ENCODE results near the gene HOXC9.

HOXC9 gene

DNA sequence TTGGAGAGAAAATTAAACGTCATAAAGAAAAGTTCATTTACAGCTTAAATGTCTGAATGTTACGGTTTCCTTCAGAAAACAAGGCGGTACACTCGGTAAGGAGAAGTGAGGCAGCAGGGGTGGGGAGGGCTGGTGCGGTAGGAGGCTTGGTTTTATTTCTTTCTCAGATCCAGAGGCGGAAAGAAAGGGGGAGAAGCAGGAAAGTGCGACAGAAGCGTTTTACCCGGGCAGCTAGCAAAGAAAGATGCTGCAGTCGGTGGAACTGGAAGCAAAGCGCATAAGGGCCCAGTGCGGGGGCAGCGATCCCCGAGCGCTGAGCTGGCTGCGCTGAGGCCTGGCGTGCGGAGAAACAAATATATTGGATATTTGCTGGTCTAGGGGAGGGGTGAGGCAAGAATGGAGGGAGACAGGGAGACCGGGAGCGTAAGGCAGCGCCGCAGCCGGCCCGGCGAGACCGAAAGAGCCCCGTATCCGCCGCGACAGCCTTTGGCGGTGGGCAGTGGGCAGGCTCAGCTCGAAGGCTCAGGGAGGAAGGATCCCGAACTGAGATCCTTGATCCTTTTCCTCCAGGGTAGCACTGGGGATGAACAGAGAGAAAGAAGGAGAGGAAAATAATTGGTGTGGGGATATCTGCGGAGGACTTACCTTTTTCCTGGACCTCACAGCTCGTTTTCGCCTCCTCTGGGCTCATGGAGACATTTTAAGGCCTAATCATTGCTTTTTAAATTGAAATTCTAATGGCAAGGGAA, 33.4 kb upstream of the HOXC9 start:
- peaks cover 5% of the 10 kb centered on the region for H3K4me1 ChIP-seq (ENCODE audit: insufficient read depth, low read length)
- peaks cover 100% of the 10 kb centered on the region for H3K27me3 ChIP-seq (ENCODE audit: insufficient read depth, low read length)
- H3K9me3 ChIP-seq (ENCODE audit: low read length), result peaks cover 2% of the 10 kb centered on the region
- H3K36me3 ChIP-seq (ENCODE audit: insufficient read depth, low read length), result no peaks in the 10 kb centered on the region
- no peak overlapping the region for H3K4me3 ChIP-seq (ENCODE audit: low read length)
- H2AFZ ChIP-seq (ENCODE audit: low read depth, low read length), result no peak overlapping the region

DNA sequence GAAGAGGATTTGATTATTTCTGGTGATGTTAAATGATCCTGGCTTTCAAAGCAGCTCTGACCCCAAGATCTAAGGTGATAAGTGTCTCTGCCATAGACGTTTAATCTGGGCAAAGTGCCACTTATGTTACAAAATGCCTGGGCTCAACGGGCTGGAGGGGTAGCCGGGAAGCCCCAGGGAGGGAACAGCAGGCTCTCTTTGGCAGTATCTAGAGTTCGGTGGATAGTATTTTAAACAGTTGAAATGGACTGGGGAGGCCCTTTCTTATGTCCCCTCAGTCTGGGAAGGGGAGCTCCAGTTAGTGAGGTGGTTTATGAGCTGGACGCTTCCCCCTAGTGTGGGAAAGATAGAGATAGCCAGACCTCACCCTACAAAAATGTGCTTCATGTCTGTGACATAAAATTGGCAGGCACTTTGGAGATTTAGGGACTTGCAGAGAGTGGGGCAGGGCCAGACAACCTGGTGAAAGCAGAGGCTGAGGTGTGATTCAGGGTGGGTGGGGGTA, 32.5 kb upstream of the HOXC9 start:
- peaks cover 100% of the 10 kb centered on the region for H3K27me3 ChIP-seq (ENCODE audit: insufficient read depth, low read length)
- H3K4me3 ChIP-seq (ENCODE audit: low read length), result no peak overlapping the region

DNA sequence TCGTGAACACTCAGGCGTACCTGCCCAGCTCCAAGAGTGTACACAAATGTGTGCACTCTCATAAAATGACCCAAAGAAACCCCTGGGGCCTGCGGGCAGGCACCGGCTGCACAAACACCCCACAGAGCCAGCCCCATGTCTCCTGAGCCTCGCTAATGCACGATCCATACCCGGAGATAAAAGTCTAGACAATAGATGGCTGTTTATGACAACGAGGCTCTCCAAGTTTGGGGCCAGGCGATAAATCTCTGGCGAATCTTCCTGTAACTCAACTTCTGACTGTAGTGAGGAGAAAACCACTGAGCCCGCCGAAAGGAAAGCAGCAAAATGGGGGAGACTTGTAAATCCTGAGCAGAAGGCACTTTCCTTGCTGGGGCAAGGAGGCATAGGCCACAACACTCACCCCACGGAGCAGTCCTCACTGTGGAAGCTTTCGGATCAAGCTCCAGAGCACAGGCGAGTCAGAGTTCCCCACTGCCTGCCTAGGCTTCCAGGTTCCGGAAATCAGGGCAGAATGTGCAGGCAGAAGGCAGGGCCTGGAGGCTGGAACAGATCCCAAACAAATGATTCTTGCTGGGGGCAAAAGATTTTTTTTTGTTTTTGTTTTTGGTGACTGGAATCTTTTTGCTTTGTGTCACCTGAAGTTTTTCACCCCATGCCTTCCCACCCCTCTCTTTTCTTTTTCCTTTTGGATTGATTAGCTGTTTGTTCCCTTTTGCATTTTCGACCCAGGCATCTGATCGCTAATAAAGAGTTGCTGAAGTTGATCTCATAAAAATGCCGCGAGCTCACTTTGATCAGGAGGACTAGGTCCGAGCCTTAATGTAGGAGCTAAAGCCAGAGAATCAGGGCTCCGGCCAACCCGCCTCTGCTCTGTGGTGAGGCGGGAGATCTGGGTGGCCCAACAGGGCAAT, 31.5 kb upstream of the HOXC9 start:
- Histone ChIP-seq H2AFZ (ENCODE audit: low read depth, low read length) (no peak overlapping the region), H3K27me3 (ENCODE audit: insufficient read depth, low read length) (peaks cover 100% of the 10 kb centered on the region), H3K9me3 (ENCODE audit: low read length) (peaks cover 2% of the 10 kb centered on the region), H3K4me3 (ENCODE audit: low read length) (no peak overlapping the region), H3K4me1 (ENCODE audit: insufficient read depth, low read length) (peaks cover 5% of the 10 kb centered on the region), H3K36me3 (ENCODE audit: insufficient read depth, low read length) (no peaks in the 10 kb centered on the region)

More for the DNA sequence above, 32.5 kb upstream of the HOXC9 start:
- no peak overlapping the region for H2AFZ ChIP-seq (ENCODE audit: low read depth, low read length)
- peaks cover 2% of the 10 kb centered on the region for H3K9me3 ChIP-seq (ENCODE audit: low read length)
- no peaks in the 10 kb centered on the region for H3K36me3 ChIP-seq (ENCODE audit: insufficient read depth, low read length)
- peaks cover 5% of the 10 kb centered on the region for H3K4me1 ChIP-seq (ENCODE audit: insufficient read depth, low read length)

DNA sequence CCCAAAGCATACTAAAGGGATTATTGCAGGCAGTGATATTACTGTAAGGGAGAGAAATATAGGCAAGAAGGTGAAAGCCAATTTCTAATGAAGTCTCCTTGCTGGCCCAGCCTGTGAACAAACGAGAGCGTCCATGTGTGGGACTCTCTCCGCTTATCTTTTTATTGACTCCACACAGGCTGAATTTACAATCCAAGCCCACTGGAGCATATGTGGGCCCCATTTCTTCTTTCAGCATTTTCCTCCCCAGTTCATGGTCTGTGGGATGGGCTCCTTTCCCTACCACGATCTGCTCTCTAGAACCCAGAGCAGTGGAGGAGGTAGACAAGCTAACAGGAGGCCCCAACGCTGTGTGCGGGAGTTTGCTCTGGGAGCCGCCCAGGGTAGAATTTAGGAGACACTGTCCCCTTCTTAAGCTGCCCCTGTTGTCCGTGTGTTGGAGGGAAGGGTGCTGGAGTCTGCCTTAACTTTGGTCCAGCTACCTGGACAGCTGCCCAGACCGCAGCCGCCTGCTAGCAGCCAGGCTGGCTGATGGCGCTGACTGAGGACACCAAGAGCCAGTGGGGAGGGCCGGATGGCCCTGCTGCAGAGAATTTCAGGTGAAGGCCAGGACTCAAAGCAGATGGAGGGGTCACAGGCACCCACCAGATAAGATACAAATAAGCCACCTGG, 30.2 kb upstream of the HOXC9 start:
- H3K9me3 ChIP-seq (ENCODE audit: low read length), result peaks cover 2% of the 10 kb centered on the region

DNA sequence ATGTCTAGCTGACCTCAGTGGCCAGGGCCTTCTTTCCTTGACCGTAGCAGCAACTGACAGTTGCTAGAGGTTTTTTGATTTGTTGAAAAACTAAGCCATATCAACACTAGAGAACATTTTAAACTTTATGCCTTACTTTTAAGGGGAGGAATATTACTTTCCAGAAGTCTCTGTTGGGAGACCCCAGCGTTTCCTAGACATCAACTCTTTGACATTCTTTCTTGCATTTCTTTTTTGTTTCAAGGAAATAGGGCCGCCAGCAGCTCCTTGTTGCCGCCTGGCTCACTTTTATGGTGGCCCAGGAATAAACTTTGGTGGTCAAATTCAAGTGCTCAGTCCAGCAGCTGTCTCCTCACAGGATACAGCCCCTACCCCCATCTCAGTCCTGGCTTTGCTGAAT, 29.5 kb upstream of the HOXC9 start:
- H3K4me3 ChIP-seq (ENCODE audit: low read length), result no peak overlapping the region
- peaks cover 2% of the 10 kb centered on the region for H3K9me3 ChIP-seq (ENCODE audit: low read length)
- no peak overlapping the region for H2AFZ ChIP-seq (ENCODE audit: low read depth, low read length)
- H3K4me1 ChIP-seq (ENCODE audit: insufficient read depth, low read length), result peaks cover 5% of the 10 kb centered on the region
- no peaks in the 10 kb centered on the region for H3K36me3 ChIP-seq (ENCODE audit: insufficient read depth, low read length)
- H3K27me3 ChIP-seq (ENCODE audit: insufficient read depth, low read length), result peaks cover 98% of the 10 kb centered on the region

More for the DNA sequence above, 30.2 kb upstream of the HOXC9 start:
- Histone ChIP-seq H3K27me3 (ENCODE audit: insufficient read depth, low read length) (peaks cover 100% of the 10 kb centered on the region), H3K36me3 (ENCODE audit: insufficient read depth, low read length) (no peaks in the 10 kb centered on the region), H3K4me1 (ENCODE audit: insufficient read depth, low read length) (peaks cover 5% of the 10 kb centered on the region), H2AFZ (ENCODE audit: low read depth, low read length) (no peak overlapping the region), H3K4me3 (ENCODE audit: low read length) (no peak overlapping the region)

DNA sequence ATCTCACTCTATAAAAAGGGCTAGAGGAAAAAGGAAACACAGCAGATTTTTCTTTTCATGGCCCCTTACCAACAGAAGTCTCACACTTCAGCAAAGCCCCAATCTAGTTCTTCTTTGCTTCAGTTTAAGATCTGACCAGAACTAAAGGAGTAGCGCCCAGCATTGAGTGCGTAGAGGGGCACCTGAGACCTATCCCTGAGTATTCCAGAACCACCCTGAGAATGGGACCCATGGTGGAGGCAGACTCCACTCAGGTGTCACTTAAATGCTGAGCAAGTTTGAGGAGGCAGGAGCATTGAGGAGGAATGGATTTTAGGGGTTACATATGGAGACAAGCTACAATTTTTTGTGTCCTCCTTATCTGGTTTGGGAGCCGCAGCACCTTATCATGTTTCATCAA, 28.8 kb upstream of the HOXC9 start:
- Histone ChIP-seq H3K27me3 (ENCODE audit: insufficient read depth, low read length) (peaks cover 98% of the 10 kb centered on the region), H3K36me3 (ENCODE audit: insufficient read depth, low read length) (no peaks in the 10 kb centered on the region)

DNA sequence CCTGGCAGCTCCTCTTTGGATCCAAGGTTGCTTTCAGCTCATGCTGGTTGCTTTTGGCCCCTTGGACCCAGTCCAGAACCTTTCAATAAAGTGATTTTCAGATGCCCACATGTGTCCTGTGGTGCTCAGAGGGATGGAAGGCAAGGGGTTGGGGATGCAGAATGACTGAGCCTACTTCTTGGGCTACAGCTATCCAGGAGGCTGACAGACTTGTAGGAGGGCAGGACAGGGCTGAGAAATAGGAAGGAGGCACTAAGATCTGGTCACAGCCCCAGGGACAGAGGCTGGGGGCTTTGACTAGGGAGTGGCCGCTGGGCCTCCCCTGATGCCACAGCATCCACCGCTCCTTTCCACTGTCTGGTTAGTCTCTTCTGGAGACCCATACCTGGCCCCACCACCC, 28.3 kb upstream of the HOXC9 start:
- Histone ChIP-seq H3K4me3 (ENCODE audit: low read length) (no peak overlapping the region), H3K36me3 (ENCODE audit: insufficient read depth, low read length) (no peaks in the 10 kb centered on the region), H3K4me1 (ENCODE audit: insufficient read depth, low read length) (no peaks in the 10 kb centered on the region), H3K9me3 (ENCODE audit: low read length) (peaks cover 4% of the 10 kb centered on the region), H2AFZ (ENCODE audit: low read depth, low read length) (no peak overlapping the region), H3K27me3 (ENCODE audit: insufficient read depth, low read length) (peaks cover 98% of the 10 kb centered on the region)

More for the DNA sequence above, 28.8 kb upstream of the HOXC9 start:
- peaks cover 4% of the 10 kb centered on the region for H3K9me3 ChIP-seq (ENCODE audit: low read length)
- H3K4me3 ChIP-seq (ENCODE audit: low read length), result no peak overlapping the region
- peaks cover 5% of the 10 kb centered on the region for H3K4me1 ChIP-seq (ENCODE audit: insufficient read depth, low read length)
- H2AFZ ChIP-seq (ENCODE audit: low read depth, low read length), result no peak overlapping the region

DNA sequence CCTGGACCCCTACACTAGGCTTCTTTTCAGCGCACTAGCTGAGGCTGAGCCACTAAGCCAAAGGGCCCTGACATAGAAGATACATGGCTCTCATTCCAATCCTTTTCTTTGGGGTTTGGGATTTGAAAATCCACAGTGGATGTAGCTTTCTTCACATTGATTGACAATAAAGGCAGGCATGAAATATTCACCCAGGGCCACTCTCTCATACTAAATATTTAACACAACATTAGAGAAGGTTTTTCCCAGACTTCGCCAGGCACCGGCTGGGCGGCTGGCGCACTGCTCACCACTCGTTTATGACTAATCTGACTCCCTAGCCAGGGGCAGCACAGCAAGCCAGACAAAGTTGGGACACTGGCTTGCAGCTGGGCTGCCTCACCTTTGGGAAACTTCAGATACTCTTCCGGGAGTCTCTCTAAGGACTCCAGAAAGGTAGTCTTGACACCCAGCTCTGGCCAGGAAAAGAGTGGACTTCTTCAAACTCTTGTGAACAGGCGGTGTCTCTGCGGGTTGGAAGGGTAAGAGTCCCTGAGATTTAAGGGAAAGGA, 27.7 kb upstream of the HOXC9 start:
- Histone ChIP-seq H3K9me3 (ENCODE audit: low read length) (peaks cover 4% of the 10 kb centered on the region), H3K4me1 (ENCODE audit: insufficient read depth, low read length) (no peaks in the 10 kb centered on the region), H3K4me3 (ENCODE audit: low read length) (no peak overlapping the region), H3K27me3 (ENCODE audit: insufficient read depth, low read length) (peaks cover 98% of the 10 kb centered on the region), H3K36me3 (ENCODE audit: insufficient read depth, low read length) (no peaks in the 10 kb centered on the region), H2AFZ (ENCODE audit: low read depth, low read length) (no peak overlapping the region)

DNA sequence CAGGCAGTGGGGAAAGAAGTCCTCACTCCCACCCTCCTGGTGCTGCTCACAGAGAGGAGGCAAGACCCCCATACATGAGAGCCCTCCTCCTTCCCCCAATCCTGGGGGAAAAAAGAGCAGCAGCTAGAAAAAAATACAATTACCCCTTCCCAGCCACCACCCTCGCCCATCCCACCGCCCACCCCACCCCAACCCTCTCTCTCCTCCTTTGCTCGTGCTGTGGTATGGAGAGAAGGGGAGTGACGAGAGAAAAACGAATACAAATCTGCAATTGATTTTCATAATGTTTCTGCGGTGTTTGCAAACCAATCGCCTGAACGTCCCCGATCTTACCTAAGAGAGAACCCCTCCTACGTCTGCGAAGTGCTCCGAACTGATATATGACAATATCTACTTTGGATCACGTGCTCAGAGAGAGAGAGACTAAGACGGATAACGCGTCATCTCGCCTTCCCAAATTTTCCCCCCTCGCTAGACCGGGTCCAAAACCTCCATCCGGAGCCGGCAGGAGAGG, 27.2 kb upstream of the HOXC9 start, which contains the start of gene HOXC11:
HOXC11 (plus strand) TSS at position 405 of the 514 bp plus-strand sequence. CDS start 116 bp downstream, outside the sequence.
- Histone ChIP-seq H3K36me3 (ENCODE audit: insufficient read depth, low read length) (no peaks in the 10 kb centered on the region), H3K4me3 (ENCODE audit: low read length) (no peak within 1 kb of the TSS), H3K4me1 (ENCODE audit: insufficient read depth, low read length) (no peaks in the 10 kb centered on the region), H3K27me3 (ENCODE audit: insufficient read depth, low read length) (peaks cover 98% of the 10 kb centered on the region), H2AFZ (ENCODE audit: low read depth, low read length) (no peak within 1 kb of the TSS), H3K9me3 (ENCODE audit: low read length) (peaks cover 4% of the 10 kb centered on the region)

DNA sequence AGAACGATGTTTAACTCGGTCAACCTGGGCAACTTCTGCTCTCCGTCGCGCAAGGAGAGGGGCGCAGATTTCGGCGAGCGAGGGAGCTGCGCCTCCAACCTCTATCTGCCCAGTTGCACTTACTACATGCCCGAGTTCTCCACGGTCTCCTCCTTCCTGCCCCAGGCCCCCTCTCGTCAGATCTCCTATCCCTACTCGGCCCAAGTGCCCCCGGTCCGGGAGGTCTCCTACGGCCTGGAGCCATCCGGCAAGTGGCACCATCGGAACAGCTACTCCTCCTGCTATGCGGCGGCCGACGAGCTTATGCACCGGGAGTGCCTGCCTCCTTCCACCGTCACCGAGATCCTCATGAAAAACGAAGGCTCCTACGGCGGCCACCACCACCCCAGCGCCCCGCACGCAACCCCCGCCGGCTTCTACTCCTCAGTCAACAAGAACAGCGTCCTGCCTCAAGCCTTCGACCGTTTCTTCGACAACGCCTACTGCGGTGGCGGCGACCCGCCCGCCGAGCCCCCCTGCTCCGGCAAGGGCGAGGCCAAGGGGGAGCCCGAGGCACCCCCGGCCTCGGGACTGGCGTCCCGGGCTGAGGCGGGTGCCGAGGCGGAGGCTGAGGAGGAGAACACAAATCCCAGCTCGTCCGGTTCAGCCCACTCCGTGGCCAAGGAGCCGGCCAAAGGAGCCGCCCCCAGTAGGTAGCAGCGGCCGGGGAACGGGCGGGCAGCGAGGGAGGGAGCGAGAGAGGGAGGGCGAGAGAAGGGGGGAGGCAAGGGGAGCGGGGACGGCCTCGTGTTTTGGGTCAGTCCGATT, 26.5 kb upstream of the HOXC9 start:
- Histone ChIP-seq H3K9me3 (ENCODE audit: low read length) (peaks cover 4% of the 10 kb centered on the region), H3K27me3 (ENCODE audit: insufficient read depth, low read length) (peaks cover 97% of the 10 kb centered on the region), H3K4me1 (ENCODE audit: insufficient read depth, low read length) (no peaks in the 10 kb centered on the region), H3K36me3 (ENCODE audit: insufficient read depth, low read length) (no peaks in the 10 kb centered on the region), H2AFZ (ENCODE audit: low read depth, low read length) (no peak overlapping the region), H3K4me3 (ENCODE audit: low read length) (no peak overlapping the region)

DNA sequence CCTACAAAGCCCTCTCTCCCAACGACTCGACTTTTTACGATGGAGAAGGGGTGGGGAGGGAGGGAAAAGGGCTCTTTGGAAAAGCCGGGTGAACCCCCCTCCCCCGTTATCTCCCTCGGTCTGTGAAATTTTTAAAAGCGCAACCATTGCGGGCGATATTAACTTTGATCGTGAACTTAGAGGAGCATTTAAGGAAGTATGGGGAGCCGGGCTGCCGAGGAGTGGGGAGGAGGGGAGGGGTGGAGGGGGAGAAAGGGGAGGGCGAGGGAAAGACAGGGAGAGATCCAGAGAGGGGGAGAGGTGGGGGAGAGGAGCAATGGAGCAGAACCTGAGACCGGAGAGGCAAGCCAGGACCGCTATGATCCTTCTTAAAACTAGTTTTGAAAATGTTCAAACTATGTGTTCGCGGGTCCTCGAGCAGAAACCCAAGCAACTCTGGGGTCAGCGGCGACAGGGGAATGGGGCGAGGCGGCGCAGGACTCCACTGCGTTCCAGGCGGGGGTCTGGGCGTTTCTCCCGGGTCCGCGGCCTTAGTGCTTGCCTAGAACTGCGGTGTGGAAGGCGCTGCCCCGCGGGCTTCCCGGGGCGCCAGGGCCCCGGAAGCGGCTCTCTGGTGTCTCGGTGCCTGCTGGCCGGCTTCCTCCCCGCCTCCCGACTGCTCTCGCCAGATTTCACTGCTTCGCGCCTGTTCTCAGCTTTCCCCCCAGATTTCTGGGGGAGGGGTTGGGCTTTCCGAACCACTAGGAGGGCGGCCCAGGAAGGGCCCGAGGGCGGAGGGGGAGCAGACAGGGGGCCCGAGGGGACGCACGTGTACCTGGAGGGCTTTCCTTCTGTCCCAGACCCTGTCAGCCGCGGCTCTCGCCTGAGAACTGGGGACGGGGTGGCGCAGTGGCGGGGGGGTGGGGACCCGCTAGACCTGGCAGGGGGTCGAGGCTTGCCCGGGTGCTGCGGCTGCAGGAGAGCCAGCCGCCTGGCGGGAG, 25.6 kb upstream of the HOXC9 start, which contains the start of gene HOTAIR:
HOTAIR (minus strand) TSS at position 871 of the 980 bp plus-strand sequence.
- no peaks in the 10 kb centered on the region for H3K4me1 ChIP-seq (ENCODE audit: insufficient read depth, low read length)
- H3K9me3 ChIP-seq (ENCODE audit: low read length), result peaks cover 4% of the 10 kb centered on the region
- peaks cover 96% of the 10 kb centered on the region for H3K27me3 ChIP-seq (ENCODE audit: insufficient read depth, low read length)
- H3K36me3 ChIP-seq (ENCODE audit: insufficient read depth, low read length), result no peaks in the 10 kb centered on the region
- H2AFZ ChIP-seq (ENCODE audit: low read depth, low read length), result no peak within 1 kb of the TSS
- no peak within 1 kb of the TSS for H3K4me3 ChIP-seq (ENCODE audit: low read length)

Data from neuron (in vitro differentiated cells).